Stimulated activated CD4-positive, alpha-beta T cell treated with anti-CD3 and anti-CD28 coated beads, Interleukin-4, amount 100 ng/mL, for 48 hours (primary cell): Measurements from ENCODE around the gene SLC25A22.

ENCODE experiments used
- DNase-seq, 2 donors: peaks; one replicate each; pipeline ENCODE4 v3.0.0-alpha.2; 2020; ENCODE audit warnings: low read depth in 2 of 2

SLC25A22 gene

DNA sequence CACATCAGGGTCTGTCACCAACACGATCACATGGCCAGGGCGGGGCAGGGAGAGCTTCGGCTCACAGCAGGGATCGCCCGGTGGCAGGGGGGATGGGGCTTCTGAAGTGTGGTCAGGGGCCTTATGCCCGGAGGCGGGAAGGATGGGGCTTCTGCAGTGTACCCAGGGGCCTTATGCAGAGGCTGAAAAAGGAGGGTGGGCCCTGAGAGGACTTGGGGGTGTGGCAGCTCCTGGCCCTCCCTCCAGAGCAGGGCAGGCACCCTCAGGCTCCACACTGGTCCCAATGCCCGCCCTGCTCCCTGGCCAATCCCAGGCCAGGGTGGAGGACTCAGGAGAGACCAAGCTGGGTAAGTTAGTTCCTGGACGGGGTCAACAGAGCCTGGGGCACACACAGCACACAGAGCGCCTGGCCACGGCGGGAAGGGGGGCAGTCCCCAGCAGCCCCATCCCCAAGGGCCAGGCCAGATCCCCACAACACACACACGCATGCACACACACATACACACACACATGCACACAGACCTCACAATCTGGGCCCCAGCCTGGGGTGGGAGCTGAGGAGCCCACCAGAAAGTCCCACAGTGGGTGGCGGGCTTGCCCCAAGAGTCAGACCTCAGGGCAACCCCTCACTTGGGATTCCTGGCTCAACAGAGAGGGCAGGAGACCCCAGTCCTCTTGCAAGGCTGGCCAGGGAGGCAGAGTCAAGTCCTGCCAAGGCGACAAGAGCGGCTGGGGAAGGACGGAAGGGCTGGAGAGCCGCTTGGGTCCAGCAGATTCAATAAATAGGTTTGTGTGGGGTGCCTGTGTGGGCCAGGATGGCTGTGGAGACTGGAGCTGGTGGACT is 7.1 kb downstream of the SLC25A22 start:
- no peak for DNase-seq

DNA sequence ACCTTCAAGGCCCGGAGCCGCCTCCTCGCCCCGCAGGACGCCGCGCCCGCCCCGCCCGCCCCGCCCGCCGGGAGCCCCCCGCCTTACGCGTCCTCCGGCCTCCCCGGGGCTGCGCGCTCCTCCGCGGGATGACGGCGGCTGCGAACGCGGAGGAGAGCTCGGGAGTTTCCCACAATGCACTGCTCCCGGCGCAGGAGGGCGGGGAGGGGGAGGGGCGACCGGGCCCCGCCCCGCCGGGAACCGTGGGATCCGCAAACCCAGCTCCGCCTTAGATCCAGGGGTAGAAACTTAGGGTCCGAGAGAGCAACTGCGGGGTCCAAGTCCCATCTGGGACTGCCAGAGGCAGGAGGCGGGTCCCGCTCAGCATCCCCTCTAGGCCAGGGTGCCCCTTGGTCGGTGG is 8.1 kb downstream of the SLC25A22 start, which contains the start of gene CEND1:
CEND1 (minus strand) TSS at position 148 of the 400 bp plus-strand sequence. CDS start 1,514 bp downstream, outside the sequence.
- DNase-seq, result peak in 1 of 2 donors; percentile 52

DNA sequence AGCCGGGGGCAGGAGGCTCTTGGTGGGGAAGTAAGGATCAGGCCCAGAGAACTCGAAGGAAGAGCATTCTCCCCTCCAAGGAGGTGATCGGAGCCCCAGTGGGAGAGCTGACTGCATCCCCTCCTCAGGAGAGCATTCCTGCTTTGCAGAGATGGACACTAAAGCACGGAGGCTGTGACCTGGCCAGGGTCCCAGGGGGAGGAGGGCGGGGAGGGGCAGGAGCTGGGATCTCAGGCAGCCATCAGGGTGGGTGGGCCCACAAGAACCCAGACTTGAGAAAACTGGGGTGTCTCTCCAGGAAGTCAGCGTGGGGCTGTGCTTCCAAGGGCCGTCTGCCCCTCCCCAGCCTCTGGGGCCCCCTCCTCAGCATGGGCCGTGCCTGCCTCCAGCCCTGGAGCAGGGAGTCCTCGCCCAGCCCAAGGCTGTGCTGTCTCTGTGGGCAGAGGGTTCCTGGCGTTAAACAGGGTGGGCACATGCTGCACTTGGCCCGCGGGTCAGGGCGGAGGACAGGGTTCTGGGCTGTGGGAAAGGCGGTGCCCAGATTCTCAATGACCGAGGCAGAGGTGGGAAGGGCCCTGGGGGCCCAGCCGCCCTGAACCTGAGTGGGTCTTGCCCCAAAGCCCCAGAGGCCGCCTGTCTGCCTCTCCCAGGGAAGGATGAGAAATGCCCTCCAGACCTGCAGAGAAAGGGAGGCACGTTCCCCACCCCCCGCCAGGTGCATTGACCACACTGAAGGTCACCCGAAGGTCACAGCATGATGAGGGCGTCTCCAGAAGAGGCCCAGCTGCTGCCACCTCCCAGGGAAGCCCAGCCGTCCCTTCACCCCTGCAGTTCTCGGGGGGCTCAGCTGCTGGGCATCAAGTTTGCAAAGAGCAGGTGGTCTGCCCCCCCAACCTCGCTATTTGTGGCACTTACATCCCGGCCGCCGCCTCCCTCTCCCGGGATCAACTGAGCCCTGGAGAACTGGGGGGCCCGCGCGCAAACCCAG is 8.8 kb downstream of the SLC25A22 start:
- no peak for DNase-seq

DNA sequence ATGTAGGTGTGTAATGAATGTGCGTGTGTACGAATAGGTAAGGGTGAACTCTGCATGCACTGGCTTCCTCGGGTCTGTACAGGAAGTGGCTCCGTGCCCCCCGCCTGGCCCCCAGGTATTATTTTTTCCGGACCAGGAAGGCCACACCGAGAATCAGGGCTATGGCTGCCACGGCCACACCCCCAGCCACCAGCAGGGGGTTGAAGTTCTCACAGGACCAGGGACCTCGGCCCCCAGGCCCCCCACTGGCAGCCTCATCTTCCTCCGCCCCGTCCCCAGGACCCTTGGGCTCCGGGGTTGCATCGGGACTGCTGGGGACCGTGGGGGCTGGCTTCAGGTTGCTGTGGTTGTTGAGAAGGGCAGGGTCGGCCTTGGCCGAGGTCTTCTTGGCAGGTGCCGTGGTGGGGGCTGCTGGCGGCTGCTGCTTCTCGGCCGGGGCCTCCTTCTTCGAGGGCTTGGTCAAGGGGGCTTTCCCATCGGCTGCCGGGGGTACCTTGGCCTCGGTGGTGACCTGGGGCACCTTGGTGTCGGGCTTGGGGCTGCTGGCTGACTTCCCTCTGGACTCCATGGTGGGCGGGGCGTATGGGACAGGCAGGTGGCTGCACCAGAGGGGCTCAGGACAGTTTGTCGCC is 10.0 kb downstream of the SLC25A22 start:
- no peak for DNase-seq

DNA sequence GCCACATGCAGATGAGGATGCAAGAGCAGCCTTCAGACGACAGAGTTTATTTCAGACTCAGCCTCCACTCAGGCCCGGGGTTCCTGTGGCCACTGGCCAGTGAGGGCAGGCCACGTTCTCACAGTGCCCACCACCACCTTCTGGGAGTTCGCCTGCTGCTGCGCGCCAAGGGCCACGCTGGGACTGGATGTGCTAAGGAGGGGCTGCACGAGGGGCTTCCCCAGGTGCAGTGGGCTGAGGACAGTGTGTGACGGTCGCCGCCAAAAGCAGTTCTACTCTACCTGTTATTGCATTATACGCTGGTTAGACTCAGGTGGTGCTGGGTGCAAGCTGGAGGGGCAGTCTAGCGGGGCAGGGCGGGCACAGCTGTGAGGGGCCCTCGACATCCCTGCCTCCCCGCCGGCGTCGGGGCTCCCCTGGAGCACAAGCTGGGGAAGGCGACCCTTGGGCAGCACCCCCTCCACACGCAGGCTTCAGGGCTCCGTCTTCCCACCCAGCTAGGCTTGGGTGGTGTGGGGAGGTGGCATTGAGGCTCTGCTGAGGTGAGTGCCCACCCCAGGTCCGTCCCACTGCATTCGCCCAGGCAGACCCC is 10.9 kb downstream of the SLC25A22 start:
- no peak for DNase-seq

DNA sequence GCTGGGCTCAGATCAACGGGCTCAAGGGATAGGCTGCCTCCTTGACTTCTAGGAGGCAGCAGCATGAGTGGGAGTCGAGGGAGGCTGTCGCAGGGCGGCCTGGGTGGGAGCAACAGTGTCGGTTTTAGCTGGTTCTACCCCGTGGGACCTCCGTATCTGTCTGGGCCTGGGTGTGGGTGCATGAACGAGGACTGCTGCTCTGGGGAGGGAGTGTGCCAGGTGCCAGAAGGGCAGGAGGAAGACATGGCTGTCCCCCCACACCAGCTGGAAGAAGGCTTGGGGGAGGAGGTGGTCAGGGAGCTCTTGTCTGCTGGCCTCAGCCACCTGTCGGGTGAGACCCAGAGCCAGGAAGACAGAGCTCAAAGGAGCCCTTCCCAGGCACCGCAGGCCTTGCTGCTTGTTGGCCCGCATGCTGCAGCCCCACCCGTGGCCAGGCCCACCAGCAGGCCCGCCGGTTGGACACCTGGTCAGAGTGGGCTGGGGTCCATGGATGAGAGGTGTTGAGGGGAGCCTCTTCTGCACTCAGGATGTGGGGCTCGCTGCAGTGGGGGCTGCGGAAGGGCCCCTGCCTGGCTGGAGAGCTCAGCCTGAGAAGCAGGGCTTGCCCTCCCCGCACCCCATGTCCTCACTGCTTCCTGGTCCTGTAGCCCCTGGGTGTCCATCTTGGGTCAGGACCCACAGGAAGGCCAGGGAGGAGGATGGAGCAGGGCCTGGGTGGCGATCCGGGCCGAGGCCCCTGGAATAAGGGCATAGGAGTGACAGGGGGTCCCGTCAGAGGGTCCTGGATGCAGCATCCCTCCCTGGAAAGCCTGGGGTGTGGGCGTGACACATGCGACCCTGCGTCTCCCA is 11.6 kb downstream of the SLC25A22 start:
- DNase-seq, result no peak

DNA sequence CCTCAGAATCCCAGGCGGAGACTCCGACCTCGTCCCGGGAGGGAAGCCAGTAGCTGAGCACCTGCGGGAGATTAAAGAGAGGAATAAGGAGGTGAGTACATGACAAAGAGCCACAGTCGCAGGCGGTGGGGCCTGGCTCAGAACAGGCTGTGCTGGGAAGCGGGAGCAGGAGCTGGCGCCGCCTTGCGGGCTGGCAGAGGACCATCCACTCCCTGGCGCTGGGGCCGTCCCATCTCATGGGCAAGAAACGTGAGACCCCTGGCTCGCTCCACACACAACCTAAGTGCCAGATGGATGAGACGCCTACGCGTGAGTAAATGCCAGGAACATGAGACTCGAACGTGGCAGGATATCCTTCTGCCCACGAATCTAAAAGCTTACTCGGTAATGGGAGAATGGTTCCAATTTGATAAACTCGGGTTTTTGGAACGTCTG is 14.5 kb downstream of the SLC25A22 start:
- DNase-seq, result peak in 1 of 2 donors; percentile 38

DNA sequence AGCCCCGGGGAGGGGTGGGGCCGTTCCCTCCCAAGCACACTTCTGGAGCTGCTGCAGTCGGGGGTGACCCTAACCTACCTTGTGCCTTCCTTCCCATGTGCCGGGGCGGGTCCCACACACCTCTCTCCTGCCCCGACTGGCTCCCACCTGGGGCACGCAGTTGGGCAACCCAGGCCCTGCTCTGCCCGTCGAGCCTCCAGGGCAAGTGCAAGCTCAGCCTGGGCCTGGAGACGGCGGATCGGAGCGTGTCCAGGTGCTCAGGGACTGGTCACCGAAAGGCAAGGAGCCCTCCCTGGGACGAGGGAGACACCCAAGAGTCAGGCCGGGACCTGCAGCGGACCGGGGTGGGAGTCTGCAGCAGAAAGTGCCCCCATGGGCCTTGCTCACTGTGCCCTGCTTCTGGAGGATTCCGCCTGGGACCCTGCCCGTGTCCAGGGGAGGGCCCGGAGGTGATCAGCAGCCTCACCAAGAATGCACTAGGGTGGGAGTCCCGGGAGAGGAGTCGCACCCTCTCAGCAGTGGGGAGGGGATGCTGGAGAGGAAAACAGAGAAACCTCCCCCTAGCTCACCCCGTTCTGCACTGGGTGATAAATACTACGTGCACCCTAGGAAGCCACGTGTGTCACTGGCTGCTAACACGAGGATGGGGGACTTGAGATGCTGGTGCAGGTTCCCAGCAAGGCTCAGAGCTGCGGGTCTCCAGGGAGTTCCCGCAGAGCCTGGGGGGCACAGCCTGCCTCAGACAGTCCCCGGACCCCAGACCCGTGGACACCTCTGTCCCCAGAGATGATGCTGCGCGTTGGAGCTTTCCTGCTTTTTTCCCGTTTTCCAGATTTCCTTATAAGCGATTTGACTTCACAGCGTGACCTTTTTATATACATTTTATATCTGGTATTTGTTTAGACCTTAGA is 15.6 kb downstream of the SLC25A22 start:
- no peak for DNase-seq

DNA sequence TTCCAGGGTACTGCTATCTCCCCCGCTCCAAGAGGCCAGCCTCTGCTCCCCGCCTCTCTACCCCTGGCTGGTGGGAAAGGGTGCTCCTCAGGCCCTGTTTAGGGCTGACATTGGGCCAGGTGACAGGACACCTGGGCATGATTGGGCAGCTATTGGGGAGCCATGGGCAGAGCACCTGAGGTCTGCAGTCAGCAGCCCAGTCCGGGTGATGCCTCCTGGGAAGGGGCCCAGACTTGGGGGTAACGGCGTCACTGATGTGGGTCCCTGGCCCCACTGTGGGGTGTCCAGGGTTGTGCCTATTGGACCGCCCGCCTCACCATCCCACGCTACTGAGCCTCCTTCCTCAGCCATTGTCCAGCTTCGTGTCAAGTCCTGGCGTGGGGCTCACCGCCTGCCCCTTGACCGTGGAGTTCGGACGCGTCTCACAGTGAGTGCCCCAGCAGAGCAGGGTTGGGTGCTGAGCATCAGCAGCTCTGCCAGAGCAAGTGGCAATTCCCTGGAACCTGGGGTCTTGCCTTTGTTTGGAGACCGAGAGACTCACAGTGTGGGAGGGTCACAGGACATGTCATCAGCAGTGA is 18.0 kb downstream of the SLC25A22 start:
- no peak for DNase-seq

DNA sequence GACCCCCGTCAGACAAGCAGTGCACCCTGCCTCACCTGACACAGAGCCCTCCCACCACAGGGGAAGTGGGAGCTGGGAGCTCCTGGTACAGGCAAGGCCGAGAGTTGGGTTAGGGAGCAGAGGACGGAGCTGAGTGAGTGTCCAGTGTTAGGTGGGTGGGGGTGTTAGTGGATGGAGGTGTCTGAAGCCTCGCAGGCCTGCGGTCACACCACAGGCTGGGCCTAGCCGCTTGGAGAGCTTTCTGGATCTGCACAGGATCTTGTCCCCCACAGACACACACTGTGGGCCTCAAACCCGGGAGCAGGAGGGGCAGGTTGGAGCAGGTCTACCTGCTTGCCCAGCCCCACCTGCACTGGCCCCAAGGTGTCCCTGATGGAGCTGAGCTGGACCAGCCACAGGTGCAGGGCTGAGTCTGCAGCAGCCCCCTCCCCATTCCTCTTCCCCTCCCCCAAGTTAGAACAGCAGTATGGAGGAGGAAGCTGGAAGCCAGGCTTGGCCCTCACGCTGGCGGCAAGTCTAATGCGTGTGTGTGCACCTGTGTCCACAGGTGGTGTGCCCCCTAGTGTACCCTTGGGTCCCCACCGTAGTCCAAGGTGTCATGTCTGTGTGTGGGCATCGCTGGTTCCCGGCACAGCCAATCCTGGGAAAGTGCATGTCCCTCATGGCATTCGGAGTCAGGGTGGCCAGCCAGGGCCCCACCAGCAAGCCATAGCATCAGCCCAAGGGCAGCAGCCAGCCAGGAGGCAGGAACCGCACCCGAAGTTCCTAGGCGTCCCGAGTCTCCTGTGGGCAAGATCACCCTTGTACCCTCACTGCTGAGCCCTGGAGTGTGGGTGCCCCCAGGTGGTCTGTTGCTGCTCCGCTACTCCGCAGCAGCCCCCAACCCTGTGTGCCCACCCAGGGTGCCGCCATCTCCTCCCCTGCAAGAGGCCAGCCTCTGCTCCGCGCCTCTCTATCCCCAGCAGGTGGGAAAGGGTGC is 18.8 kb downstream of the SLC25A22 start:
- no peak for DNase-seq

DNA sequence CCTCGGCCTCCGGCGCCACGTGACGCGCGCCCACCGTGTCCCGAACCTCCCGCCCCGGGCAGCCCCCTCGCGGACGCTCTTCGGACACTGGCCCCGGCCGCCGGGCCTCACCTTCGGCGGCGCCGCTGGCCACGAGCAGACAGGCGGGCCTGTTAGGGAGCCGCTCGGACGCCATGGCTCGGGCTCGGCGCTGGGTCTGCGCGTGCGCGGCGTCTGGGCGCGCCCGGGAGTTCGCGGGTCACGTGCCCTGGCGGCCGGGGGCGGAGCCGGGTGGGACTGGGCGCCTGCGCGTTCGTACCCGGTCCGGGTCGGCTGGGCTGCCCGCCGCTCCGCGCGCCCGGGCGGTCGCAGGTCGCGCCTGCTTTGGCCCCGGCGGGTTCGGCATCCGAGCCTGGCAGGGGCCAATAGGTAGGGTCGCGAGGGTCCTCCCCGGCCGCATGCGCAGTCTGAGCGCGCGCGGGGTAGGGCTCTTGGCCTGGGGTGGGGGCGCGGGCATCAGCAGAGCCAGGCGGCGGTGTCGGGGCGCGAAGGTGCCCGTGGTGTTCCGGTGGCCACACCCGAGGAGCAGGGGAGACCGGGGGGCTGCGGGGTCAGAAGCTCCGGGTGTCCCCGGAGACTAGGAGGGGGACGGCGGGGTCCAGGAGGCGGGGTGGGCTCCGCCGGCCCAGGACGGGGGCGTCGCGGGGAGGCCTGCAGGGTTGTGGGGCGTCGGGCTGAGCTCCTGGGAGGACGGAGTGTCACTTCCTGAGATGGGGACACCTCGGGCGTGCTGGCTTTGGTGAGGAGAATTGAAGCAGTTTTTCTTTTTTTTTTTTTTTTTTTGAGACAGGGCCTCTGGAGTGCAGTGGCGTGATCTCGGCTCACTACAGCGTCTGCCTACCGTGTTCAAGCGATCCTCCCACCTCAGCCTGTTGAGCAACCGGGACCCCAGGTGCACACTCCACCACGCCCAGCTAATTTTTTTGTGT is 20.5 kb downstream of the SLC25A22 start, which contains the start of gene GATD1:
GATD1 (minus strand) TSS at position 200 of the 968 bp plus-strand sequence; CDS start at position 175, 25 bp downstream.
- peak; percentile 93 to 94 for DNase-seq

DNA sequence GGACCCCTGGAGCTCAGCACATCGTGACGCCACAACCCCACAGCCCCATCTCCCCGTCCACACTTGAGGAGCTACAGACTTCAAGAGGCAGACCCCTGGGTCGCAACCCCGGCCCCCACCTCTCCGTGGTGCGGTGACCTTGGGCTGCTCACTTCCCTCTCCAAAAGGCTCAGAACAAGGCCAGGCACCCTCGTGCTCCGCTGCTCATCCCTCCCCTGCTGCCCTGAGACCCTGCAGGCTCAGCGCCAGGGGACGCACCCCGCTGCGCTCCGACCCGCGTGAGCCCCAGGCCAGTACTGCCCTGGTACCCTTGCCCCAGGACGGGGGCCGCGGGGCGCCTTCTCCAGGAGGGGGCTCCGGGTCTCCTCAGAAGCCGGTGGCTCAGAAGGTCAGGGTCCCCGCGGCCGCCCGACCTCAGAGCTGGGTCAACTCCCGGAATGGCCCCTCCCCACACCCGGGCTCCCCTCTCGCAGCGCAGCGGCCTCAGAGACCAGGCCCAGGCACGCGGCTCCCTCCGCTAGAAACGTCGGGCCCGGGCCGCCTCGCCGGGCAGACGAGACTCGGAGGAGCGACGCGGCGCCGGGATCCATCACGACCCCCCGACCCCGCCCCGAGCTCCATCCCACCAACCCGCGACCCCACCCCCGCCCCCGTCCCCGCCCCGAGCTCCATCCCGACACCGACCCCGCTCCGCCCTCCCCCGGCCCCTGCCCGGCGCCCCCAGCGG is 21.4 kb downstream of the SLC25A22 start:
- DNase-seq, result peak in 1 of 2 donors; percentile 32

DNA sequence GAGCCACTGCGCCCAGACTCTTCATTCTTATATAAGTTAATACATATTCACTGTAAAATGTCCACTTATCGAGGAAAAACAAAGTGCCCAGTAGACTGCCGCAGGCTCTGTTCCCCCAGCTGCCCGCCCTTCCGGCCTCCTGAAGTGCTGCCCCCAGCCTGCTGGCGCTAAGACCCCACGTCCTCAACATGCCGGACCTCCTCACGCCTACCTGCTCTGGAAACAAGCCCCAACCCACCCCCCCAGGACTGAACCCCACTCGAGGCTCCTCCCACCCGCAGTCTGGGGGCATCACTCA is 21.9 kb downstream of the SLC25A22 start:
- DNase-seq, result no peak

DNA sequence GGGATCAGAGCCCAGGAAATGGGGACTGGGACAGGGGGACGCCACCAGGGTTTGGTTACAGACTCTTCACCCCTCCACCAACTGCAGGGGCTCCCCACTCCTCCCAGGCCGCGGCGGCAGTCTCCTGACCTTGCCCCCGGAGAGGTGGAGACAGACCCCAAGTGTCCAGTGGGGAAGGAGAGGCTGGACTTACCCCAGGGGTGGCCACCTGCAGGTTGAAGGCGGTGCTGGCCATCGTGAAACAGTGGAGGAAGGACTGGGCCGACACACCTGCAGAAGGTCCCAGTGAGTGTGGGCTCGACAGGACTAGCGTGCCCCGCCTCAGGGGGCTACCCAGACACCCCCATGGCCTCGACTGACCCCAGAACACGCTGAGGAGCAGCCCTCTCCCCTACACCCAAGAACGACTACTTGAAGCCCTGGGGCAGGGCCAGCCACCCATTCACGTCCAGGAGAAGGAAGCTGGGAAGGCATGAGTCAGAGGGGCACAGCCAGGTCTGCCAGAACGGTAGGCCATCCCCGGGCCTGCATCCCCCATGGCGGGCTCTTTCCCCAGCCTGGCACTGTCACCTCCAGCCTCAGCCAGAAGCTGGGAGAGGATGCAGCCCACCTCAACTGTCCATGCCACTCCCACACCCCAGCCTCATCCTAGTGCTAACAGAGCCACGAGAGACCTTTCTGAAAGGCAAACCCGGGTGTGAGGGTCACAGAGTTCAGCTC is 23.0 kb downstream of the SLC25A22 start:
- DNase-seq, result no peak

DNA sequence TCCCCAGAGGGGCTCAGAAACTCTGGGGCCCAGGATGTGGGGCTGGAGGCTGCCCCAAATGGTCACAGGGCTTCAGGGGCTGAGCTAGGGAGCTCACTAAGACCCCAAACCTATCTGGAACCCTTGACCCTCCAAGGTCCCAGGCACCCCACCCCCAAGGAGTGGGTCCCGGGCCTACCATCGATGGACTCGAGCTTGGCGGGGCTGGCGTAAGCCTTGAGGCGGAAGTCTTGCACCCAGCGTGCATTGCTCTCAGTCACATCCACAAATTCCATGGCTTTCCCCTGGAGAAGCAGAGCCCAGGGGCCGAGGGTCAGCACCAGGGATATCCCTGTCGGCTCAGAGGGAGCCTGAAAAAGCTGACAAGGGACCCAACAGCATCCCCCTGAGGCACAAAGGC is 24.3 kb downstream of the SLC25A22 start:
- no peak for DNase-seq
